Dermis microvascular lymphatic vessel endothelial cell (primary cell): ENCODE results near the gene DCANP1. TPM values are rescaled to one million over a fixed set of nuclear protein-coding genes. Genes with fewer than 3 reads are reported as not detected.

Experiments
- DNase-seq, 2 donors: peaks; one replicate each; pipeline versions ENCODE4 v3.0.0 to v3.0.0-alpha.2; 2010; ENCODE audit warnings: low read depth in 2 of 2
- total RNA-seq: library from RNA; depleted of rRNA; stranded (reverse); fragments of >200 nt; gene quantifications from 2 replicates; pipeline ENCODE4 v1.2.1, GENCODE V29; 2014

Gene DCANP1
- total RNA-seq, 1 donor from 2014 or later = not detected

- no peak for DNase-seq
Measured at GRCh38 chr5:135480511-135480910, 33.4 kb upstream of the DCANP1 start.

GRCh38 chr5:135478938-135479337 lies 31.8 kb upstream of the DCANP1 start:
- DNase-seq = no peak

DNA sequence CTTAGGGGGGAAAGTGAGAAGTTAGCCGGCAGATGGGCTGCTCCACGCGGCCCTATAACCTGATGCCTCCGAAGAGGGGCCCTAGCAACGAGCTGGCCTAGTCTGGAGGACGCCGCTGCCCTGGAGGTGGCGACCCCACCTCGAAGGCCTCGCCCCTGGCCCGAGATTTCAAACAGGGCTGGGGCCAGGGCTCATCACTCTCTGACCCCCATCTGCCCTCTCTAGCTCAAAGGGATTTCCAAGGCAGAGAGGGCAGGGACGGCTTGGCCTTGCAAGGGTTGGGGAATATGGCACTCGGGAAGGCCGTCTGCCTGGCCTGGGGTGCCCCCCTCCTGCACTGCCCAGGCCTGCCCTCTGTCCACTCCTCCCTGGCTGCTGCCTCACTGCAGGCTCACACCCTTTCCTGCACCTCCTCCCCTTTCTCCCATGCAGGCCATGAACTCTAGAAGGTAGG lies 30.5 kb upstream of the DCANP1 start:
- no peak for DNase-seq

DNA sequence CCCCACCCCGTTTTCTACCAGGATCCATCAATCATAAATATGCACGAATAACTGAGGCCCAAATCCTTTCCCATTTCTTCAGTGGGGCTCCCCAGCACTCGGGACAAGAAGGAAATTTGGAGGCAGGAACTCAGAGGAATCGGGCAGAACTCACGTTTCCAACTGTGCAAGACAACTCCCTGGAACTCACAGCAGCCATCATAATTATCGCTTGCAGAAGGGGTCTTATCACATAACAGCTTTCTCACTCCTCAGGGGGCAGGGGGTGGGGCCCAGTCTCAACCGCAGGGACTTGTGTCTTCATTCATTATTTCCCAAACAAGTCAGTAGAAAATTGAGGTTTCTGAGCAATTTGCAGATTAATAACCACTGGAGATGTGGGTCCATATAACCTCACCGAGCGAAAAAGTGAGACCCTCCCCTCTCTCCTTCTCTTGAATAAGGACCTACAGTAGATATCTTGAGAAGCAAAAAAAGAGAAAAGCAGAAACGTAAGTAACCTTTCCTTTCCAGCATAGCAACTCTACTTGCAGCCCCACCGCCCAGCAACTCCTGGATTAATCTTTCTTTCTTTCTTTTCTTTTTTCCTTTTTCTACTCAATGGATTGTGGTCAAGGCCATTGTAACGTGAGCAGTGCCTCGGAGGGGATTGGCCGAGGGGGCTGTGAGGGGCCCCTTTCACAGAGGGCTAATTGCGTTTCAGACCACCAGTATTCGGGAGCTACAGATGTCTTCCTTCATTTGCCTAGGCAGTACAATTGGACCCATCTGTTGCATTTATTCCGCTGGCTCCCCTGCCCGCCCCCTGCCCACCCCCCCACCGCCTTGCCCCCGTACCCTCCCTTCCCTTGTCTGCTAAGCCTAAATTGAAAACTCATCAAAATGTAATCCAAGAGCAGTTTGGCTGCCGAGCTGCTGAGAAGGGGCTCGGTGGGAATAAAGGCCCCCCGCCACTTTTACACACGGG lies 29.8 kb upstream of the DCANP1 start:
- no peak for DNase-seq

GRCh38 chr5:135473956-135474670 lies 27.0 kb upstream of the DCANP1 start:
- DNase-seq = no peak

DNA sequence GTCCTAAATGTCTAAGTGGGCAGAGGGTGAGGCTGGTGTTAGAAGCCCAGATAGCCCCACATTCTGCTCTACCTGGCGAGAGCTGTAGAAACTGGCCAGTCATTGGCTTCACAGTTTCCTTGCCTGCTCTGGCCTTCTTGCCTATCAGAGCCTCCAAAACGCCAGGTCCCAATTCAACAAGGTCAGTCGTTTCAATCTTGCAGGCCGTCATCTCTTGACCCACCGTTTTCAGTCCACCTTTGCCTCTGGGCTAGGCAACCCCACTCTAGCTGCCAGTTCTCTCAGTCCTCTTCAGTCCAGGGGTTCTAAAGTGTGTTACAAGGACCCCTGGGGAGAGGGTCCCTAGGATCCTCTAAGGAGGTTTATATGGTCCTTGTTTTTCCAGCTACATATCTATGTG lies 25.0 kb upstream of the DCANP1 start:
- DNase-seq = no peak

DNA sequence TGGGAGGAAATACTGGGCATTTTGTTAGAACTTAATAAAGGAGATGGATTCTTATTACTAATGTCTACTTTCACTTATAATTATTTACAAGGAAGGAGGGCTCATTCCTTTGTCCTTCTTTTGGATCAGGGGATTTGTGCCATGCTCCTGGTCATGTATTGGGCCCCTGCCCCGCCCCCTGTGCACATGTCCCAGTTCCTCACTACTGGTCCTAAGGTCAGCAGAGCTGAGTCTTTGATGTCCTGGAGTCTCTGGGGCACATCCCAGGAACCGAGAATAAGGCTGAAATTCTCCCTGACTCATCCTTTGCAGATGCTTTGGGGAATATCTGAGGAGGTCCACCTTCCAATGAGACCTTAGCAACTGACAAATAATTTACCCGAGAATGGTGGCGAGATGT lies 24.6 kb upstream of the DCANP1 start:
- DNase-seq = no peak

DNA sequence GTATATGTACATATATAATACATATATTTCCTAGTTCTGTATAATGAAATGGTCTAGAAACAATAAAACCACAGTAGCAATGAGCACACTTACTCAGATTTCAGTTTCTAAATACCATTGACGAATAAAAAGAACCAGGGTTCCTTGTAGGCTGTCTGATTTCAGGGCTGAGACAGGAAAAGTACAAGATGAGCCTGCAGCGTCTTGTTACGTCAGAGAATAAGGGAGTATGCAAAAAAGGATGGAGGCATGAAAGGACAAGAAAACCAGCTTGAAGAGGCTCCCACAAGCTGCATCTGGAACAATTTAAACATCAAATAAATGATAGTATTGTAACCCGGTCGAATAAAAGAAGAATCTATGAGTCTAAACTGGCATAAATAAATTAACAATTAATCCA lies 22.8 kb upstream of the DCANP1 start:
- no peak for DNase-seq

- no peak for DNase-seq
Measured at GRCh38 chr5:135468541-135468940, 21.4 kb upstream of the DCANP1 start.

- no peak for DNase-seq
Measured at GRCh38 chr5:135467871-135468485, 20.8 kb upstream of the DCANP1 start.

DNA sequence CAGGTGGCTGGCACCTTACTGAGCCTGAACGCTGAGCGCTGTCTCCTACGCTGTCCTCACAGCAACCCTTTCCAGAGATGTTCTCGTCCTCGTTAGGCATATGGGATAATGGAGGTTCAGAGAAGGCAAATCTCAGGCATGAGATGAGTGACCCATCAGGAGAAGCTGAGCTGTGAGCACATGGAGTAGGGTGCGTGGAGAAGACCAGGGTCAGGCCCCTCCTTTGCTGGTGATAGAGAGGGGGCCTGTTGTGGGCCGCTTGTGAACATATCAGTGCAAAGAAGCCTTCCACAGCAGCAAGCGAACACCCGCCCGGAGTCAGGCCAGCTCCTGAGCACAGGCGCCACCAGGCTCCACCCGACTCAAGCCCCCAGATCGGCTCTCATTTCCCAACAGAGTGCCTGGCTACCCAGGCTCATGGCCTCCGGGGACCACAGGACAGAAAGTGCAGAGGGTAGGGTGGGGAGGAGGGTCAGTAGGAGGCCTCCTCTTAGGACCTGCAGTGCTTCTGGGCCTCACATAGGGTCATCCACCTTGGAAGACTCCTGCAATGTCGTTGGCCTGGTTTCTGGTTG lies 20.0 kb upstream of the DCANP1 start:
- no peak for DNase-seq

DNA sequence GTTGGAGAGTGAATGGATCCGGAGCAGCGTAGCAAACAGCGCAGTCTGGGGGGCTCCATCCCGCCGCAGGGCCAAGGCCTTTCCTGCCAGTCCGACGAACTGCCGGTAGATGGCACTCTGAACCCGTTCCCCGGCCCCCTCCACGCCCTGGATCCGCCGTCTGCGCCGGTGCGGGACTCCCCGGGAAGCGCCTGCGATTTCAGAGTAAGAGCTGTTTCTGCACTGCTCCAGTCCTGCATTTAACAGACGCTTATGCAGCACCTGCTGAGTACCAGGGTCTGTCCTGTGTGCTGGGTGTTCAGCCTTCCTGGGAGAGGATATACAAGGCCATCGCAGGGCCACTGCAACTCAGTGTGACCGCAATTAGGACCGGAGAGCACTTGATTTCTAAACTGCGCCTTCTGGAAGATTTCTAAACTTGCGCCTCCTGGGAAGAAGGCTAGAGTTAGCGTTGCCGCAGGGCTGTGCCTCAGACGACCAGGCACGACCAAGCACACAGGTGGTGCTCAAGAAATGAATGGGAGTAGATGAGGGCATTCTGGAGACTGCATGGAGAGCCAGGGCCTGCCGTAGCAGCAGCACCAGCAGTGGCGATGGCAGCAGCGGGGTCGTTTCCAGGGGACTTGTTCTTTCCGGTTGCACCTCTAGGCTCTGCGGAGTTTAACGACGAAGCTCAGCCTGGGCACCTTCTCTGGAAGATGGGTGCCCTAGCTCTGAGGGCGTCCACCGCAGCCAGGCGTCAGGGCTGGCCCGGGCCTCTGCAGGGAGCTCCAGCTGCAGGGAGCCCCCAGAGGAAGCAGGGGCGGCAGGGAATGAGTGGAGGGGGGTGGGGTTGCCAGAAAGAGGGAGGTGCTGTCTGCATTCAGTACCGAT lies 19.3 kb upstream of the DCANP1 start:
- peak; percentile 29 to 64 for DNase-seq

DNA sequence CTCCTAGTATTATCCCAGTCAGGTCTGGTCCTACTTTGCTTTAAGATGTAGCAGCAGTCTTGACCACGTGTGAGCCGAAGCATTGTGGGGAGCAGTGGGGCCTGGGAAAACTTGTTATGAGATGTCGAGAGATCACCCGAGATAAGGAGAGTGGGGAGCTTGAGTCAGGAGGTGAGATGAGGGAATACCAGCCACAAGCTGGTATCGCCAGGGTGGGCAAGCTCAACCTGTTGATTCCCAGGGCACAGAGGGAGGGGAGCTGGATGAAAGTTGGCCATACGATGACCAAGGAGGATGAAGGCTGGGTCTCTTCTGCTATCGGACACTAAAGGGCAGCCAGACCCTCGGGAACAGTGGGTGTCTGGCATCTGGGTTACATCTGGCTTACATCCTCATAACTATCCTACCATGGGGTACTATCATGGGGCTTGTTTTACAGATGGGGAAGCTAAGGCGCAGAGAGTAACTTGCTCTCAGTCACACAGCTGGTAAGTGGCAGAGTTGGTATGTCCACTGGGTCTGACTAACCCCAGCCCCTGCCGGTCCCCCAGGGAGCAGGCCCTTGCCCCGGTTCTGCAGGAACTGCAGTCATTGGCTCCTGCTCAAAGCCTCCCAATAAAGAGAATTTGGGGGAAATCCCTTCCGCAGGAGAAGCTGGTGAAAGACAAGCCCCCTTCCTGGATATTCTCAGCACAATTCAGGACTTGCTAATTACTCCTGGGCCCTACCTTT lies 18.4 kb upstream of the DCANP1 start:
- DNase-seq = no peak

GRCh38 chr5:135462304-135462703 lies 15.2 kb upstream of the DCANP1 start:
- peak; percentile 15 to 54 for DNase-seq

- no peak for DNase-seq
Measured at GRCh38 chr5:135461481-135462151, 14.5 kb upstream of the DCANP1 start.

DNA sequence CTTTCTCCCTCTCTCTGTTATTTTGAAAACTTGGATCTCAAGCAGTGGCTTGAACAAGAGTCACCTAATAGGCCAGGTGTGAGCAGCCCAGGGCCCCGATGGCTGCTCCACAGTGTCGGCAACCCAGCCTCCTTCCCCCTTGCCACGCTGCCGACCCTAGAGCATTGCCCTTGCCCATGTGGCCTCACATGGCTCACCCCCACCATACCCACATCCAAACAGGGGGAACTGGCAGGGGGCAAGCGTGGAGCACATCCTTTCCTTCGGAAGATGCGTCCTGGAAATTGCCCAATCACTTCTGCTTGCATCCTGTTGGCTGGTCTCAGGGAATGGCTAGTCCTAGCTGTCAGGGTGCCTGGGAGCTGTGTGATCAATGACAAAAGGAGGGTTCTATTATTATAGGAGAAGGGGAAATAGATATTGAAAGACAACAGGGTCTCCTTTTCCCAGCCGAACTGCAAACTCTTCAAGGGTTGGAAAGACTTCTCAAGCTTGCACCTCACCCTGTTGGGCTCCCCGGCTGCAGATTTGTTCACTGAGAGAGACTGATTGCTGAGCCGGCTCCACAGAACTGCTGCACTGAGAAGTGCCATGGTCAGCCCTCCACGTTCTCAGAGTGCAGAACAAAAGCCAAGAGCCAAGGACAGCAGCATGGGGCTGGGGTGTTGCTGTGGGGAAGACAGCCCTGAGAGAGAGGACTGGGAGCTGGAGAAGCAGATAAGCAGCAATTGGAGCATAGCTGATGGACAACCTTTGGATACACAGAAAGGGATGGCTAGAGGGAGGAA lies 13.3 kb upstream of the DCANP1 start:
- no peak for DNase-seq

- DNase-seq = no peak
Measured at GRCh38 chr5:135458921-135459331, 11.8 kb upstream of the DCANP1 start.

DNA sequence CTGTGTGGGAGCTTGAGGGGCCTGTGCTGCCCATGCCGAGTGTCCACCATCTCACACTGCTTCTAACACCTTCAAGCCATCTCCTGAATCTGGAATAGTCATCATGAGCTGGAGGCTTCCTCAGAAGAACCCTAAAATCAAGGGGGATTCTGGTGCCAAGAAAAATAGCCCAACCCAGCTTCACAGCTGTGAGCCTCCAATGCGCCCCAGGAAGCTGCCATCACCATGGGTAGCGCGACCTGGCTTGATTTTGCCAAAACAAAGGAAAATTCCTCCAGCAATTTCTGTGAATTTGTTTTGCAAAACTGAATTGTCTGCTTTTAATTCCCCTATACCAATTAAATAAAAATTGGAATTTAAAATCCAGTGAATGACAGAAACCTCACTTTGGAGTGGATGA lies 11.2 kb upstream of the DCANP1 start:
- DNase-seq = no peak
